ENCODE data around the gene MAMSTR. TPM values are rescaled to one million over a fixed set of nuclear protein-coding genes. Genes with fewer than 3 reads are reported as not detected.
"Not testable (repeated sequence)": the region's sequence is repeated elsewhere in the genome, so short reads cannot be mapped to it uniquely, and the experiment has no call there.

Gene MAMSTR
- total RNA-seq, 1 donor from 2014 or later, result 2.7 TPM

- Mint-ChIP-seq H3K9me3 (ENCODE audit: unreplicated experiment) (peaks cover 8% of the 10 kb centered on the region), H3K27me3 (ENCODE audit: unreplicated experiment) (peaks cover 14% of the 10 kb centered on the region), H3K36me3 (ENCODE audit: unreplicated experiment) (no peaks in the 10 kb centered on the region), H3K27ac (ENCODE audit: unreplicated experiment) (peak overlapping the region; percentile 79), H3K4me3 (ENCODE audit: unreplicated experiment) (peak overlapping the region; percentile 46), H3K4me1 (ENCODE audit: low read depth, unreplicated experiment) (peaks cover 13% of the 10 kb centered on the region)
- TF ChIP-seq CTCF (IDR thresholded peaks at IDR 0.05; ENCODE audit: partially characterized antibody, unreplicated experiment), result no peak
- no peak for DNase-seq
These were observed 754 bp downstream of the MAMSTR start for GRCh38 chr19:48718711-48719231.

GRCh38 chr19:48718106-48718505 is 1.4 kb downstream of the MAMSTR start:
- not testable (repeated sequence) for DNase-seq; H3K27ac Mint-ChIP-seq (ENCODE audit: unreplicated experiment); H3K36me3 Mint-ChIP-seq (ENCODE audit: unreplicated experiment); H3K4me3 Mint-ChIP-seq (ENCODE audit: unreplicated experiment); H3K9me3 Mint-ChIP-seq (ENCODE audit: unreplicated experiment)
- H3K27me3 Mint-ChIP-seq (ENCODE audit: unreplicated experiment), result peaks cover 16% of the 10 kb centered on the region
- H3K4me1 Mint-ChIP-seq (ENCODE audit: low read depth, unreplicated experiment), result peaks cover 13% of the 10 kb centered on the region

DNA sequence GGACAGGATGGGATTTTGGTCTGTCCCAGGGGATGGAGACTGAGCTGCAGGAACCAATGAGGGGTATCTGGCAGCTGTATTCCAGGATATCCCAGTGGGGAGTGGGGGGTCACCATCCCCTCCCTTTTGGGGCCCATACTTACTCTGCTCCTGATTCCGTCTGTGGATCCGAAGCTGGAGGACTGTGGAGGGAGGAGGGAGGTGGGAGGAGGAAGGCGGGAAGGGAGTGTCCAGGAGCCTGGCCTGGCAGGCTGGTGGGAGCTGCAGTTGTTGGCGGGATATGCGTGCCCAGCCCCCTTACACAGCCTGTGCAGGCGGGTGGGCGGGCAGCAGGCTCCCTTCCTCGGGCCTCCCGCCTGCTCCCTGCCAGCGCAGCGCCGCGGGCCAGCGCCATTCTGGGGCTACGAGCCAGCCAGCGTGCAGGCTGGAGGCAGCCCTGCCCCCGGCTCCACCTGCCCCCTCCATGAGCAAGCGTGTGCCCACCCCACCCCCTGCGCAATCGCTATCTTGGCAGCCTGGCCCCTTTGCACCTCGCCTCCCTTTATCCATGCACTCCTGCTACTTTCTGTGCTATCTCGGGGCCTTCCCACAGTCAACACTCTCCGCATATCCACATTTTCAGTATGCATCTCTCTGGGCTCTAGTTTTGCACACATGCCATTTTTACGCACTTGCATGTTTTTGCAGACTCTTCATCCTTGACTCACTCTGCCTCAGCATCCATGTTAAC is 2.8 kb downstream of the MAMSTR start:
- Mint-ChIP-seq H3K4me3 (ENCODE audit: unreplicated experiment) (peak overlapping the region; percentile 55), H3K27ac (ENCODE audit: unreplicated experiment) (peak overlapping the region; percentile 62), H3K4me1 (ENCODE audit: low read depth, unreplicated experiment) (peaks cover 13% of the 10 kb centered on the region), H3K9me3 (ENCODE audit: unreplicated experiment) (peaks cover 5% of the 10 kb centered on the region), H3K36me3 (ENCODE audit: unreplicated experiment) (no peaks in the 10 kb centered on the region), H3K27me3 (ENCODE audit: unreplicated experiment) (peaks cover 18% of the 10 kb centered on the region)
- peak; percentile 52 for DNase-seq
- no peak for TF ChIP-seq CTCF (IDR thresholded peaks at IDR 0.05; ENCODE audit: partially characterized antibody, unreplicated experiment)

- Mint-ChIP-seq H3K9me3 (ENCODE audit: unreplicated experiment) (peaks cover 5% of the 10 kb centered on the region), H3K36me3 (ENCODE audit: unreplicated experiment) (no peaks in the 10 kb centered on the region), H3K4me3 (ENCODE audit: unreplicated experiment) (no peak overlapping the region), H3K4me1 (ENCODE audit: low read depth, unreplicated experiment) (peaks cover 13% of the 10 kb centered on the region), H3K27ac (ENCODE audit: unreplicated experiment) (no peak overlapping the region), H3K27me3 (ENCODE audit: unreplicated experiment) (peaks cover 18% of the 10 kb centered on the region)
- TF ChIP-seq CTCF (IDR thresholded peaks at IDR 0.05; ENCODE audit: partially characterized antibody, unreplicated experiment), result no peak
- no peak for DNase-seq
These were observed 3.8 kb downstream of the MAMSTR start for GRCh38 chr19:48715681-48716171.

DNA sequence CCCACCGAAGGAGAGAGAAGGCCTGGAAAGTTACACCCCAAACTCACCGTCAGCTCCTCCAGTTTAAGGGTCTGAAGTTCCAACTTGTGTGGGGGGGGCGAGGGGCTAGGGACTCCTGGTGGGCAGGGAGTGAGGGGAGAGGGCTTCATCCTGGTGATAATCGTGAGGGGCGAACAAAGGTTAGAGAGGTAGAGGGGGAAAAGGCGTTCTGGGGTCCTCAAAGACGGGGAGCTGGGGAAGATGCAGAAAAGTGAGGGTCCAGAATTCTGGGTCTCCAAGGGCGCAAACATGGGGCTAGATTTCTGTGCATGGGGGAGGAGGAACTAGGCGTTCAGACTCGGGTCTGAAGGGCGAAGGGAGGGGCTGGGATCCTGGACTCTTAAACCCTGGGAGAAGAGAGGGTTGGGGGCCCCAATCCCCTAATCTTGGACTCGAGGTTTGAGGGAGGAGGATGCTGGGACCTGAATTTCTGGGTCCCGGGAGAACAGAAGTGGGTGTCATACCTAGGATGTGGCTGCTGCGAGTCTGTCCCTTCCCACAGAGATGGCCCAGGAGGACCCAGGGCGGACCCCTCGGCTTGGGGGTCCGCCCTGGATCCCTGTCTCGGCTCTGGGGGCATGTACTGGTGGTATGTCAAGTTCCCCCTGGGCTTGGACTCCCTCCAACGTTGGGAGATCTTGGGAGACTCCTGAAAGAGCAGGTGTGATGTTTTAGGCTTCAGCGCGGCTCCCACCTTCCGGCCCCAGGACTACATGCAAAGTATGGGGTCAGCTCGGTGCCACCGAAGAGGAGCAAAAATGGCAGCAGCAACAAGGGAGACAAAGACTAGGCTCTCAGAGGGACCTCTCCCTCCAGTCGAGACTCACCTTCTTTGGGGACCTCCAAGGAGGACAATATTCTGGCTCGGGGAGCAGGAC is 4.5 kb downstream of the MAMSTR start:
- no peak for DNase-seq
- no peak for TF ChIP-seq CTCF (IDR thresholded peaks at IDR 0.05; ENCODE audit: partially characterized antibody, unreplicated experiment)
- Mint-ChIP-seq H3K27me3 (ENCODE audit: unreplicated experiment) (peaks cover 17% of the 10 kb centered on the region), H3K4me1 (ENCODE audit: low read depth, unreplicated experiment) (peaks cover 12% of the 10 kb centered on the region), H3K9me3 (ENCODE audit: unreplicated experiment) (peaks cover 5% of the 10 kb centered on the region), H3K27ac (ENCODE audit: unreplicated experiment) (peak overlapping the region; percentile 66), H3K4me3 (ENCODE audit: unreplicated experiment) (peak overlapping the region; percentile 68), H3K36me3 (ENCODE audit: unreplicated experiment) (no peaks in the 10 kb centered on the region)

All from glutamatergic neuron (in vitro differentiated cells).